Measurements from ENCODE around the gene AKR7A2.

AKR7A2 gene

GRCh38 chr1:19350566-19350965 lies 38.6 kb upstream of the AKR7A2 start:
- POLR2A ChIA-PET (ENCODE audit: low non-redundant PET): no interaction called here
- TF ChIP-seq CTCF (conservative IDR thresholded peaks at IDR 0.05; ENCODE audit: low read depth): no peak
- peak overlapping the region; percentile 8; the same call in 1 of the 2 replicates for H3K27ac ChIP-seq
- CTCF ChIA-PET: interaction anchor here (0.6 kb wide), 1 partner anchor 302 kb away, joined by 3 read pairs; no protein-coding TSS in a partner anchor
- no peak for DNase-seq (ENCODE audit: low spot score)

- no peak for TF ChIP-seq CTCF (conservative IDR thresholded peaks at IDR 0.05; ENCODE audit: low read depth)
- no peak for DNase-seq (ENCODE audit: low spot score)
- ChIA-PET CTCF (interaction anchor here (0.6 kb wide), 1 partner anchor 302 kb away, joined by 3 read pairs; no protein-coding TSS in a partner anchor), POLR2A (ENCODE audit: low non-redundant PET) (no interaction called here)
- peak overlapping the region; percentile 8; the same call in 1 of the 2 replicates for H3K27ac ChIP-seq
These were observed 38.1 kb upstream of the AKR7A2 start for GRCh38 chr1:19349999-19350398.

GRCh38 chr1:19348441-19349198 lies 36.7 kb upstream of the AKR7A2 start:
- no peak for DNase-seq (ENCODE audit: low spot score)
- ChIA-PET CTCF (interaction anchor here (0.6 kb wide), 2 partner anchors 313 to 743 kb away, joined by 3 read pairs; no protein-coding TSS in a partner anchor), POLR2A (ENCODE audit: low non-redundant PET) (no interaction called here)
- TF ChIP-seq CTCF (conservative IDR thresholded peaks at IDR 0.05; ENCODE audit: low read depth): no peak
- H3K27ac ChIP-seq: 0 out of 2 replicates have a peak overlapping the region, but pooled peaks have one; percentile 13

GRCh38 chr1:19347533-19348172 lies 35.7 kb upstream of the AKR7A2 start:
- no peak for DNase-seq (ENCODE audit: low spot score)
- TF ChIP-seq CTCF (conservative IDR thresholded peaks at IDR 0.05; ENCODE audit: low read depth): no peak
- ChIA-PET POLR2A (ENCODE audit: low non-redundant PET) (no interaction called here), CTCF (no interaction called here)
- H3K27ac ChIP-seq: peak overlapping the region; percentile 13; the same call in 1 of the 2 replicates

GRCh38 chr1:19346026-19346425 lies 34.1 kb upstream of the AKR7A2 start:
- TF ChIP-seq CTCF (conservative IDR thresholded peaks at IDR 0.05; ENCODE audit: low read depth): no peak
- CTCF ChIA-PET: interaction anchor here (0.6 kb wide), 1 partner anchor 16 kb away, joined by 3 read pairs; no protein-coding TSS in a partner anchor
- H3K27ac ChIP-seq: no peak overlapping the region
- POLR2A ChIA-PET (ENCODE audit: low non-redundant PET): no interaction called here
- DNase-seq (ENCODE audit: low spot score): no peak

GRCh38 chr1:19345391-19345790 lies 33.4 kb upstream of the AKR7A2 start:
- ChIA-PET POLR2A (ENCODE audit: low non-redundant PET) (no interaction called here), CTCF (interaction anchor here (0.6 to 1.4 kb wide), 3 partner anchors 15 to 325 kb away, joined by 3 to 4 read pairs (median 3); no protein-coding TSS in a partner anchor)
- TF ChIP-seq CTCF (conservative IDR thresholded peaks at IDR 0.05; ENCODE audit: low read depth): no peak
- peak overlapping the region; percentile 50 for H3K27ac ChIP-seq
- DNase-seq (ENCODE audit: low spot score): no peak
